GM23248 (cell line): ENCODE results near the gene SYNRG.

Source experiments
- EZH2 ChIP-seq: fragments of 200-600 bp; sonication (generic); IDR thresholded peaks from 2 replicates; pipeline ENCODE4 v1.6.1; 2018; ENCODE audit warnings: antibody characterized with exemption, mild to moderate bottlenecking; ENCODE audit not compliant: insufficient read depth, poor library complexity, severe bottlenecking
- EZH2phosphoT487 ChIP-seq: fragments of 200-600 bp; sonication (generic); IDR thresholded peaks from 2 replicates; pipeline ENCODE4 v1.6.1; 2018; ENCODE audit warnings: antibody characterized with exemption, moderate library complexity, mild to moderate bottlenecking, low read depth; ENCODE audit not compliant: insufficient read depth

GRCh38 chr17:37571674-37572073 is 37.5 kb downstream of the SYNRG start:
- TF ChIP-seq EZH2 (no peak), EZH2phosphoT487 (no peak)
